CD14-positive monocyte (primary cell): ENCODE measurements around the gene ARHGEF19. TPM values are rescaled to one million over a fixed set of nuclear protein-coding genes. Genes with fewer than 3 reads are reported as not detected.

Experiments used
- DNase-seq, 3 donors: peaks; one replicate each; pipeline ENCODE4 v3.0.0-alpha.2; 2011 to 2022
- H2AFZ ChIP-seq: 2 replicates; pipeline ENCODE4 v1.6.0; 2012; ENCODE audit warnings: mild to moderate bottlenecking, low read depth, low read length, inconsistent platforms; ENCODE audit not compliant: insufficient read depth, poor library complexity, severe bottlenecking
- H3K27ac ChIP-seq, 2 donors: 1 replicate in 1 of 2; 2 replicates in 1 of 2; pipeline ENCODE4 v1.5.1; 2012 to 2013; ENCODE audit warnings: low read length in 2 of 2, control low read depth in 1 of 2, inconsistent platforms in 1 of 2, low read depth in 1 of 2, mild to moderate bottlenecking in 1 of 2
- H3K27me3 ChIP-seq, 2 donors: one replicate each; pipeline versions ENCODE4 v1.6.0 to v1.6.1; 2011 to 2013; ENCODE audit warnings: low read length in 2 of 2; ENCODE audit not compliant: control insufficient read depth in 2 of 2, insufficient read depth in 2 of 2
- H3K36me3 ChIP-seq, 2 donors: replicated peaks in 1 of 2; 1 replicate in 1 of 2; 2 replicates in 1 of 2; pipeline versions ENCODE4 v1.5.1 to v1.6.1; 2012 to 2013; ENCODE audit warnings: low read length in 2 of 2, control low read depth in 1 of 2, inconsistent platforms in 1 of 2, mild to moderate bottlenecking in 1 of 2; ENCODE audit not compliant: insufficient read depth in 2 of 2, control insufficient read depth in 1 of 2
- H3K4me1 ChIP-seq, 2 donors: 1 replicate in 1 of 2; 2 replicates in 1 of 2; pipeline versions ENCODE4 v1.5.1 to v1.6.1; 2012 to 2013; ENCODE audit warnings: low read length in 2 of 2, control low read depth in 1 of 2, inconsistent platforms in 1 of 2, mild to moderate bottlenecking in 1 of 2, moderate library complexity in 1 of 2; ENCODE audit not compliant: insufficient read depth in 2 of 2, control insufficient read depth in 1 of 2
- H3K4me2 ChIP-seq: replicated peaks from 2 replicates; pipeline ENCODE3; 2012; ENCODE audit warnings: low read length, moderate library complexity, mild to moderate bottlenecking; ENCODE audit not compliant: poor library complexity, severe bottlenecking; ENCODE audit errors: extremely low read depth
- H3K4me3 ChIP-seq, 3 experiments: fragments of 200-600 bp in 1 of 3; sonication (generic) in 1 of 3; replicated peaks in 1 of 3; 1 replicate in 2 of 3; 2 replicates in 1 of 3; pipeline ENCODE4 v1.5.1; 2011 to 2013; ENCODE audit warnings: low read length in 3 of 3, mild to moderate bottlenecking in 3 of 3, control low read depth in 2 of 3, low read depth in 2 of 3, inconsistent platforms in 1 of 3, moderate library complexity in 1 of 3
- H3K79me2 ChIP-seq: 2 replicates; pipeline ENCODE4 v1.6.0; 2012; ENCODE audit warnings: mild to moderate bottlenecking, control low read depth, inconsistent platforms, low read length, moderate library complexity; ENCODE audit not compliant: insufficient read depth
- H3K9ac ChIP-seq: 2 replicates; pipeline ENCODE4 v1.6.0; 2017; ENCODE audit warnings: low read length, mild to moderate bottlenecking; ENCODE audit not compliant: insufficient read depth, poor library complexity, severe bottlenecking
- H3K9me3 ChIP-seq, 2 donors: replicated peaks in 1 of 2; 1 replicate in 1 of 2; 2 replicates in 1 of 2; pipeline versions ENCODE4 v1.5.1 to v1.6.1; 2012 to 2013; ENCODE audit warnings: low read length in 2 of 2, control low read depth in 1 of 2; ENCODE audit not compliant: control insufficient read depth in 1 of 2, insufficient read depth in 1 of 2
- H4K20me1 ChIP-seq: 2 replicates; pipeline ENCODE4 v1.6.0; 2012; ENCODE audit warnings: mild to moderate bottlenecking, low read length, control low read depth, moderate library complexity; ENCODE audit not compliant: insufficient read depth
- H3K27ac Mint-ChIP-seq, 7 donors: one replicate each; pipeline ENCODE4 v1.8.0; 2020; ENCODE audit warnings: mild to moderate bottlenecking in 7 of 7, mixed read lengths in 7 of 7, moderate library complexity in 6 of 7, inconsistent platforms in 2 of 7
- H3K27me3 Mint-ChIP-seq, 3 donors: one replicate each; pipeline ENCODE4 v1.8.0; 2021 to 2022; ENCODE audit warnings: low read depth in 3 of 3, mild to moderate bottlenecking in 3 of 3, mixed read lengths in 3 of 3, moderate library complexity in 3 of 3, inconsistent platforms in 1 of 3
- H3K36me3 Mint-ChIP-seq, 2 donors: one replicate each; pipeline ENCODE4 v1.8.0; 2020; ENCODE audit warnings: mixed read lengths in 2 of 2, inconsistent platforms in 1 of 2, mild to moderate bottlenecking in 1 of 2
- H3K4me1 Mint-ChIP-seq: one replicate; pipeline ENCODE4 v1.8.0; 2020; ENCODE audit warnings: mild to moderate bottlenecking, mixed read lengths
- H3K4me3 Mint-ChIP-seq, 2 donors: one replicate each; pipeline ENCODE4 v1.8.0; 2020; ENCODE audit warnings: mild to moderate bottlenecking in 2 of 2, mixed read lengths in 2 of 2, moderate library complexity in 1 of 2
- H3K9me3 Mint-ChIP-seq, 7 donors: one replicate each; pipeline ENCODE4 v1.8.0; 2020 to 2022; ENCODE audit warnings: mixed read lengths in 7 of 7, mild to moderate bottlenecking in 6 of 7, moderate library complexity in 6 of 7, inconsistent platforms in 2 of 7
- WGBS: methylation state at CpG from one replicate; pipeline ENCODE4 v1.1.5; 2013; ENCODE audit warnings: missing lambda C conversion rate; ENCODE audit not compliant: insufficient coverage; 5-methylcytosine and 5-hydroxymethylcytosine counted together
- intact Hi-C, 2 donors: fragments of 100-400 bp; cut with micrococcal nuclease; formaldehyde crosslinking; loops; one replicate each; pipeline versions ENCODE4 v1.15.0 to v1.15.1; 2023
- polyA plus RNA-seq, 3 donors: library from polyadenylated mRNA; depleted of rRNA in 1 of 3; unstranded in 2 of 3; stranded (reverse) in 1 of 3; fragments of 300-500 nt in 2 of 3; fragments of >200 nt in 1 of 3; fragmentation: Illumina TruSeq in 2 of 3; gene quantifications; 1 replicate in 2 of 3; 2 replicates in 1 of 3; pipeline ENCODE4 v1.2.3, GENCODE V29; 2012 to 2021
- TF ChIP-seq, protein P1 (sequence below): fragments of 200-600 bp; IDR thresholded peaks from one replicate; pipeline ENCODE4 v1.8.0; 2022; ENCODE audit warnings: antibody characterized with exemption, mild to moderate bottlenecking

The ARHGEF19 gene
- polyA plus RNA-seq, 3 donors, result 2.2 to 7.9 (median 2.3) TPM

- Histone ChIP-seq H3K4me3 (no peak overlapping the region), H2AFZ (no peak overlapping the region), H3K9me3 (no peaks in the 10 kb centered on the region), H3K27me3 (no peaks in the 10 kb centered on the region), H4K20me1 (no peaks in the 10 kb centered on the region), H3K27ac (peak overlapping the region in 1 of 2 donors; percentile 82), H3K79me2 (no peaks in the 10 kb centered on the region), H3K36me3 (no peaks in the 10 kb centered on the region), H3K4me2 (no peak overlapping the region), H3K4me1 (peaks cover 22 to 26% of the 10 kb centered on the region in 2 donors), H3K9ac (no peak overlapping the region)
- no peaks in the 10 kb centered on the region for H3K9me3 Mint-ChIP-seq
- intact Hi-C loops, result loop anchor here in 1 of 2 donors (2.0 kb wide), 1 partner anchor 13 kb away; no protein-coding TSS in a partner anchor
- no peak for DNase-seq
- peak overlapping the region in 2 of 7 donors; percentile 38 to 71 for H3K27ac Mint-ChIP-seq
- peaks cover 7 to 16% of the 10 kb centered on the region in 2 donors for H3K36me3 Mint-ChIP-seq
- H3K27me3 Mint-ChIP-seq, result peaks cover 0 to 4% (median 0%) of the 10 kb centered on the region in 3 donors
- H3K4me3 Mint-ChIP-seq, result no peak overlapping the region
- 95% methylated on average over 8 of the region's 11 CpGs for WGBS
- TF ChIP-seq, protein P1, sequence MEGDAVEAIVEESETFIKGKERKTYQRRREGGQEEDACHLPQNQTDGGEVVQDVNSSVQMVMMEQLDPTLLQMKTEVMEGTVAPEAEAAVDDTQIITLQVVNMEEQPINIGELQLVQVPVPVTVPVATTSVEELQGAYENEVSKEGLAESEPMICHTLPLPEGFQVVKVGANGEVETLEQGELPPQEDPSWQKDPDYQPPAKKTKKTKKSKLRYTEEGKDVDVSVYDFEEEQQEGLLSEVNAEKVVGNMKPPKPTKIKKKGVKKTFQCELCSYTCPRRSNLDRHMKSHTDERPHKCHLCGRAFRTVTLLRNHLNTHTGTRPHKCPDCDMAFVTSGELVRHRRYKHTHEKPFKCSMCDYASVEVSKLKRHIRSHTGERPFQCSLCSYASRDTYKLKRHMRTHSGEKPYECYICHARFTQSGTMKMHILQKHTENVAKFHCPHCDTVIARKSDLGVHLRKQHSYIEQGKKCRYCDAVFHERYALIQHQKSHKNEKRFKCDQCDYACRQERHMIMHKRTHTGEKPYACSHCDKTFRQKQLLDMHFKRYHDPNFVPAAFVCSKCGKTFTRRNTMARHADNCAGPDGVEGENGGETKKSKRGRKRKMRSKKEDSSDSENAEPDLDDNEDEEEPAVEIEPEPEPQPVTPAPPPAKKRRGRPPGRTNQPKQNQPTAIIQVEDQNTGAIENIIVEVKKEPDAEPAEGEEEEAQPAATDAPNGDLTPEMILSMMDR, result no peak
- peaks cover 13% of the 10 kb centered on the region for H3K4me1 Mint-ChIP-seq
Measured at GRCh38 chr1:16205334-16205671, 7.1 kb downstream of the ARHGEF19 start.

GRCh38 chr1:16204634-16205333 lies 7.7 kb downstream of the ARHGEF19 start:
- no peaks in the 10 kb centered on the region for H3K9me3 Mint-ChIP-seq
- peaks cover 13% of the 10 kb centered on the region for H3K4me1 Mint-ChIP-seq
- Histone ChIP-seq H3K9me3 (no peaks in the 10 kb centered on the region), H3K4me1 (peaks cover 22 to 26% of the 10 kb centered on the region in 2 donors), H3K36me3 (no peaks in the 10 kb centered on the region), H3K9ac (no peak overlapping the region), H3K4me3 (no peak overlapping the region), H3K27me3 (no peaks in the 10 kb centered on the region), H3K79me2 (no peaks in the 10 kb centered on the region), H2AFZ (no peak overlapping the region), H3K4me2 (no peak overlapping the region), H4K20me1 (no peaks in the 10 kb centered on the region), H3K27ac (no peak overlapping the region)
- H3K27me3 Mint-ChIP-seq, result peaks cover 0 to 4% (median 0%) of the 10 kb centered on the region in 3 donors
- no peak for DNase-seq
- WGBS, result 79% methylated on average over 9 of the region's 12 CpGs
- intact Hi-C loops, result loop anchor here in 1 of 2 donors (2.0 kb wide), 1 partner anchor 14 kb away; no protein-coding TSS in a partner anchor
- H3K4me3 Mint-ChIP-seq, result no peak overlapping the region
- TF ChIP-seq, protein P1, result no peak
- peak overlapping the region in 1 of 7 donors; percentile 64 for H3K27ac Mint-ChIP-seq
- peaks cover 7 to 18% of the 10 kb centered on the region in 2 donors for H3K36me3 Mint-ChIP-seq
